Stimulated activated CD4-positive, alpha-beta T cell treated with anti-CD3 and anti-CD28 coated beads, TNF-alpha, amount 100 ng/mL, for 24 hours (primary cell): ENCODE measurements around the gene RGS21.
"Not testable (repeated sequence)": the region's sequence is repeated elsewhere in the genome, so short reads cannot be mapped to it uniquely, and the experiment has no call there.

Source experiments
- DNase-seq, 3 experiments: peaks; one replicate each; pipeline ENCODE4 v3.0.0-alpha.2; 2020; ENCODE audit warnings: low read depth in 3 of 3

The RGS21 gene, protein sequence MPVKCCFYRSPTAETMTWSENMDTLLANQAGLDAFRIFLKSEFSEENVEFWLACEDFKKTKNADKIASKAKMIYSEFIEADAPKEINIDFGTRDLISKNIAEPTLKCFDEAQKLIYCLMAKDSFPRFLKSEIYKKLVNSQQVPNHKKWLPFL

DNA sequence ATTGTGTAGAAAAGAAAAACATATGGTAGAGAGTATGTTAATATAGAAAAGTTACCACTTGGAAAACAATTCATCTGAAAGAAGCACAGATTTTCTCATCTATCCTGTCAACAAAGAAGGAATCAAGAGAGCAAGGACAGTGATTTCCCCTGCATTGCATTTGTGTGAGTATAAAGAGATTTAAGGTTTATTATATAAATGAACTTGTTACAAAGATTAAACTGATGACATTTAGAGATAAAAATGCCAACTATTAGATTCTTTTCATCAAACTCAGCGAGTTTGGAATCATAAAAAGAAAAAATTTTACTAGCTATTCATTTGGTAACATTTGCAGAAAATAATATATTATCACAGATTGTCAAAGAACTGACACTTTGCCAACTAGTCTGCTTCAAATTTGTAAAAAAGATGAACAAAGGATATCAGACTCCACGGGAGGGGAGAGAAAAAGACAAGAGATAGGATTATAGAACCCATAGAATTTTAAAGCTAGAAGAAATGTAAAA is at the start of gene RGS21:
Gene RGS21 (plus strand): TSS at position 51 of the 509 bp plus-strand sequence. CDS start 26,045 bp downstream, outside the sequence.
- no peak for DNase-seq

- no peak for DNase-seq
Measured at GRCh38 chr1:192268468-192269052, 48.2 kb upstream of the RGS21 start.

- no peak for DNase-seq
Measured at GRCh38 chr1:192270398-192270797, 46.4 kb upstream of the RGS21 start.

DNA sequence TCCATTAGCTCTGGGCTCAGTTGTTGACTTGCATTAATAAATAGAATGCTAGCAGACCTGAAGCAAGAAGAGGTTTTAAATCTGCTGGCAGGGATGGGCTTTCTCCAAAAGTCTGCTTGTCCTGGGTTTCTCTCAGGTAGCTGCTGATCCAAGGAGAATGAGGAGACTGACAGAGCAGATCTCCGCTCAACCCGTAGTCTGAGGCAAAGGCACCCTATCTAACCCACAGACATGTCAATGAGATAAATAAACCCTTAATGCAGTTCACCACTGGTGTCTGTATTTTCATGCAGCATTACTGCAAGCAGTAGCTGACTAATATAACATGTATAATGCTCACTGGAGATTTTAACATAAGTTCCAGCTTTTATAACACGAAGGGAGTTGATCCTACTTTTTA is 44.1 kb upstream of the RGS21 start:
- no peak for DNase-seq

DNA sequence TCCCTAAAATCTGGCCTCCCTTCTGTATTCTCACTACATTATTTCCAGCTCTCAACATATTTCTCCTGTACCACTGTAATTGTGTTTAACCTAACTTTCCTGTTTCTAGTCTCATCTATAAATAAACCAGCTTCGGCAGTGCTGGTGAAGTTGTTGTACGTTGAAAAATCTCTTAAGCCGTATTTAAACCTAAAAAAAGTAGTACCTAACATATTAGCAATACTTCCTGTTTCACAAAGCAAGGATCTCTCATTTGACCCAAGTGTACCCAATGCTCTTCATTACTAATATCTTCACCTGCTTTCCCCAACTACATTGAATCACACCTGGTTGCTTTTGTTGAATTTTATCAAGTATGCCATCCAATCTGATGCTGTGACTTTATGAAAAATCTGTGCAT is 42.2 kb upstream of the RGS21 start:
- no peak for DNase-seq

DNA sequence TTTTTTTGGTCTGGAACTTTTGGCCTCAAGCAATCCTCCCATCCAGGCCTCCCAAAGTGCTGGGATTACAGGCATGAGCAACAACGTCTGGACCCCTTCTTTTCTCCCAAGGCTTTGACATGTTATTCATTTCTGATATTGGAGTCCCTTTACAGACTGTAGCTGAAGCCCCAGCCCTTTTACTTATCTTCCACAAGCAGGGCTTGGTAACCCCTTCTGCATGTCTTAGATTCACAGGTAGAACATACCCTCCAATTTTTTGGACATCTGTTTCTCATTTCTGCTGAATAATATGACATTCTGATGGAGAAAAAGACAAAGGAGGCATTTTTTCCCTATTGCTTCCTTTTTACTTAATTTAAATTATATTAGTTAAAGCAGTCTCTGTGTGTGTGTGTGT is 39.2 kb upstream of the RGS21 start:
- DNase-seq = no peak

DNA sequence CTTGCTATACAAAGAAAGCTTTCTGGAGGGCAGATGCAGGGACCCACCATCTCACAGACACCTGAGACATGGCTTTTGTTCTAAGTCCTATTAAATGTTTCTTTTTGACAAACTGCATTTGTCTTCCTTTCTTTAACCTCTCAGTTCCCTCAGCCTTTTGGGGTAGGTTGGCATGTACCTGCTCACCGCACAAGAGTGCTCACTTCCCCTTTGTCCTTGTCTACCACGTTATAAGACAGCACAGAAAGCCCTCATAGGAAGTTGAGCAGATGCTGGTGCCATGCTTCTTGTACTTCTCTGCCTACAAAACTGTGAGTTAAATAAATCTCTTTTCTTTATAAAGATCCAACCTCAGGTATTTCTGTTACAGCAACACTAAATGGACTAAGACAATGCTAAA is 31.9 kb upstream of the RGS21 start:
- DNase-seq = no peak

GRCh38 chr1:192303029-192303428 is 13.8 kb upstream of the RGS21 start:
- no peak for DNase-seq

GRCh38 chr1:192308314-192308713 is 8.5 kb upstream of the RGS21 start:
- DNase-seq = not testable (repeated sequence)

DNA sequence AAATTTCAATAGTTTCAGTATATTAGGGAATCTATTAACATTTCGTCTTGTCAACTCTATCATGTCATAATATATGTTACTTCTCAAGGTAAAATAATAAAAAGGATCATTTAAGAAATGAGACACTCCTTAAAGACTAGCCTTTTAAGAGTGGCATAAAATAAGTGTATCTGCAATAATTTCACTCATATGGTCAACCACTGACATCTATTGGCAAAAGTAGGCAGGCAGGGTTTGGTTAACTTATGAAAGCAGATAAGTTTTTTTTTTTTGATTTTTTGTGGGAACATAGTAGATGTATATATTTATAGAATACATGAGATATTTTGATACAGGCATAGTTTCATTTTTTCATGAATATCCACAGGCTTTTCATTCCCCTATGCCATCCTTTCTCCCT is 5.5 kb upstream of the RGS21 start:
- no peak for DNase-seq

- DNase-seq = no peak
Measured at GRCh38 chr1:192327997-192328396, 11.2 kb downstream of the RGS21 start.

DNA sequence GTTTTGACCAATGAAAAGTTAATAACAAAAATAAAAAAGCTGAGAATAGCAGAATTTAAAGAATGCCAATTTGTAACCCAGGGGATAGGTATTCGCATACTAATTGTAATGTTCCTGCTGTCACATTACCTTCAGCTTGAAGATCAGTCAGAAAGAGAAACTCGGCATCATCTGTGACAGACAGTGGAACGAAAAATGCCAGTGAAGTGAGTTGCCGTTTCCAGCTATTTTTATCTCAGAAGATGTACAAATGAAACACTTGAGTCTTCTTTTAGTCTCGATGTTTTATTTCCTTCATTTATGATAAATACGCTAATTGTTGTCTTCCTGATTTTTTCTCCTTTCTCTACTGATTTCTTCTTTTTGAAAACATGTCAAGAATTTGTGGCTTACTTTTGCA is 26.1 kb downstream of the RGS21 start:
- no peak for DNase-seq

- DNase-seq = no peak
Measured at GRCh38 chr1:192343344-192343743, 26.6 kb downstream of the RGS21 start.

DNA sequence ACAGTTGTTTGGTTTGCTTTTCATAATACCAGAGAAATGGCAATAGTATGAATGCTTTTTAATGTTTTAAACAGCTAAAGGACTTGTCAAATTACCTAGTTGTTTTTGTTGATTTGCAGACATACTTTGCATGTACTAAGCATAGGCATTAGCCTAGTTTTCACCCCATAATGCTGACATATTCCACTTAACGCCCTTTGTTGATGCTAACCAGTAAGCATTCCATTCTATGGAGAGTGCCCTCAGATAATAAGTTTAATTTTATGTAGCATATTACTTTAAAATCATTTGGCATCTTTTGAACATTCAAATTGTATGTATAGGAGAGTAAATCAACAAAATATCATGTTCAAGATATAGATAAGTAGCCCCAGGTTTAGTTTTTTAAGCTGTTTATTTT is 32.5 kb downstream of the RGS21 start:
- DNase-seq = no peak

DNA sequence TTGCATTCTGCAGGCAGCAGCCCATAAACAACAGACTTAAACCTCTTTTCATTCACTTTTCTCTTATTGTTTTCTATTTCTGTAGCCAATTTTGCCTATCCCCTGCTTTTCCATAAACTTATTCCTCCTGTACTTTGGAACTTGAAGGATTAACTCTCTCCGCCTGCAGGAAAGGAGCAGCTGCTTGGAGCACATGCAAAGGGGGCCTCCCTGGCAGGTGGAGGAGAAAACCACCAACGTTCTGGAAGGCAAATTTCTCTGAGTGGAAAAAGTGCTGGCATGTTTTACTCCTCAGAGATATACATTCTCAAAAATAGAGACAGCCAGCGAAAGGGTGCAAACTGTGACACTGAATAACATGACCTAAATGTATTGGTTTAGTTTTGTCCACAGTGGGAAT is 33.6 kb downstream of the RGS21 start:
- no peak for DNase-seq

DNA sequence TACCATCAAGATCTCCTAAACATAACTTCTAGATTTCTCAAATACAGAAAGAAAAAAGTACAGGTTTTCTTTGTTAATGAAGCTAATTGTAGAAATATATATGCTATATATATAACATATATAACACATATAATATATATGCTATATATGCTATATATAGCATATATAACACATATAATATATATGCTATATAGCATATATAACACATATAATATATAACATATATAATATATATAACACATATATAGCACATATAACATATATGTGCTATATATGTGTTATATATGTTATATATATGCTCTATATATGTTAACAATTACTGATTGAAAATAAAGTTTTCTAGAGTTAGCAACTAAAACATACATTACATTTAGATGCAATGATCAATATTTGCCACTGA is 34.8 kb downstream of the RGS21 start:
- no peak for DNase-seq

DNA sequence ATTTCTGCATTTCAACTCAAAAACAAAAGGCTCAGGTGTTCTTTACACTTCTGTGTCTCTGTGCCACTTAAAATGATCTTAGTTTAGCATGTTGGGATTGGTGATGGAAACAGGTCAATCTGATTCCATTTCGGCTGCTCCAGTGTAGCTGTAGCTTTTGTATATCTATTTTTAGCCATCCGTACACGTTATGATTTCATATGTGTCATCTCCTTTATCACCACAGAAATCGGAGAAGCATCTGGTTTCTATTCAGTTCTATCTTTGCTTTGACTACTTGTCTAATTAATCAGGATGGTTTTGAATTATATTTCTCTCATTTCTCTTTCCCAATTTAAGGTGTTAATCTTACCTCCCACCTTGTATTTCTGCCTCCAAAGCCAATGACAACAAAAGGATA is 41.1 kb downstream of the RGS21 start:
- no peak for DNase-seq

- DNase-seq = no peak
Measured at GRCh38 chr1:192358402-192358801, 41.6 kb downstream of the RGS21 start.

- DNase-seq = no peak
Measured at GRCh38 chr1:192358822-192359221, 42.0 kb downstream of the RGS21 start.

DNA sequence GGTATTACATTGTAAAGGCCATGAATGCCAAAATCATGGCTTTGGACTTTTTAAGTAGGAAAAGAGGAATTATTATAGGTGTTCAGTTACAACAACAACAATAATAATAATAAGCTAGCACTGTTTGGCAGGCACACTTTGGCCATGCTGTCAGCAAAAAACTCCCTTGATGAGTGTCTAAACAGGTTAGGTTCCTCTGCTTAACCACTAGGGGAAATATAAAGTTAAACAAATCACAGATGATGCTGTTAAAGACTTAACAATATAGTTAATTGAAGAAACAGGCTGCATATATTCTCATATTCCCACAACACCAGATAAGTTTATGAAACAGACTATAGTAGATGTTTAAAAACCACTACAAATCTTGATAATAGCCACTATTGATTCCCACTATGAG is 46.4 kb downstream of the RGS21 start:
- DNase-seq = no peak

GRCh38 chr1:192367436-192367835 is 50.6 kb downstream of the RGS21 start:
- DNase-seq = no peak

GRCh38 chr1:192375306-192375705 is 58.5 kb downstream of the RGS21 start:
- DNase-seq = no peak

GRCh38 chr1:192376374-192376773 is 59.6 kb downstream of the RGS21 start:
- no peak for DNase-seq

- DNase-seq = no peak
Measured at GRCh38 chr1:192378276-192378675, 61.5 kb downstream of the RGS21 start.
